ENCODE results near the gene CTNNBL1. TPM values are rescaled to one million over a fixed set of nuclear protein-coding genes. Genes with fewer than 3 reads are reported as not detected.
"Not testable (repeated sequence)": the region's sequence is repeated elsewhere in the genome, so short reads cannot be mapped to it uniquely, and the experiment has no call there.

Gene CTNNBL1
- total RNA-seq, 1 donor from 2014 or later: 31.3 TPM

- Histone ChIP-seq H3K4me1 (ENCODE audit: control insufficient read depth in 3 of 3, insufficient read depth in 3 of 3, low read length in 3 of 3) (peaks cover 0 to 6% (median 0%) of the 10 kb centered on the region in 3 donors), H3K36me3 (ENCODE audit: control insufficient read depth in 3 of 3, insufficient read depth in 3 of 3, low read length in 3 of 3) (peaks cover 8 to 12% (median 11%) of the 10 kb centered on the region in 3 donors), H3K27me3 (ENCODE audit: control insufficient read depth in 3 of 3, insufficient read depth in 3 of 3, low read length in 3 of 3) (no peaks in the 10 kb centered on the region), H3K9ac (ENCODE audit: low read depth in 1 of 3, low read length in 3 of 3) (no peak overlapping the region), H3K27ac (ENCODE audit: low read depth, low read length) (no peak overlapping the region), H3K9me3 (ENCODE audit: control insufficient read depth in 3 of 3, low read length in 3 of 3) (no peaks in the 10 kb centered on the region), H3K4me3 (ENCODE audit: low read length in 3 of 3) (no peak overlapping the region)
Measured at GRCh38 chr20:37852666-37853065, 158.8 kb downstream of the CTNNBL1 start.

DNA sequence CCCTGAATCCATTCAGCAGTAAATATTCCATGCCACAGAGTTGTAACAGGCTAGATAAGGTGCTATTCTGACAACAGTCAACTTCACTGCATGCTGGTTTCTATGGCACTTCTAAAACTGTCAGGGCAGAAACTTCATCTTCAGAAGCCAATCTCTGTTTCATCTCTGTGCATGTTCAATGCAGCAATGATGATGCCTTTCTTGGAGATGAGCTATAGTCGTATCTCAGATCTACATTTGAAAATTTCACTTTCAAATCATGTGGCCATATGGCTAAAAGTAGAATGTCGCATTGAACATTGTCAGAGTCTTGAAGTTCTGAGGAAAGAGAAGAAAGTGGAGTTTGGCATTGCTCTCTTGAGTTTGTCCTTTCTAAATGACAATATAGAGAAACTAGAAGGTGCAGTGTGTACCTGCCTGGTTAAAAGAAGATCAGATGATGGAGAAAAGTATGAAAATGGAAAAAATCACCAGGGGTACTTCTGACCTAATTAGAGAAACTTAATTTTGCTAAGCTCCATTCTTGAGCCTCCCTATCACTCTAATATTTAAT is 160.1 kb downstream of the CTNNBL1 start:
- Histone ChIP-seq H3K27ac (ENCODE audit: low read depth, low read length) (no peak overlapping the region), H3K4me3 (ENCODE audit: low read length in 3 of 3) (no peak overlapping the region), H3K27me3 (ENCODE audit: control insufficient read depth in 3 of 3, insufficient read depth in 3 of 3, low read length in 3 of 3) (no peaks in the 10 kb centered on the region), H3K36me3 (ENCODE audit: control insufficient read depth in 3 of 3, insufficient read depth in 3 of 3, low read length in 3 of 3) (peaks cover 8 to 15% (median 11%) of the 10 kb centered on the region in 3 donors), H3K9ac (ENCODE audit: low read depth in 1 of 3, low read length in 3 of 3) (no peak overlapping the region), H3K4me1 (ENCODE audit: control insufficient read depth in 3 of 3, insufficient read depth in 3 of 3, low read length in 3 of 3) (peaks cover 0 to 6% (median 0%) of the 10 kb centered on the region in 3 donors), H3K9me3 (ENCODE audit: control insufficient read depth in 3 of 3, low read length in 3 of 3) (no peaks in the 10 kb centered on the region)

- H3K36me3 ChIP-seq (ENCODE audit: control insufficient read depth in 3 of 3, insufficient read depth in 3 of 3, low read length in 3 of 3): peaks cover 16 to 25% (median 17%) of the 10 kb centered on the region in 3 donors
- H3K4me3 ChIP-seq (ENCODE audit: low read length in 3 of 3); H3K27ac ChIP-seq (ENCODE audit: low read depth, low read length); H3K9ac ChIP-seq (ENCODE audit: low read depth in 1 of 3, low read length in 3 of 3); H3K4me1 ChIP-seq (ENCODE audit: control insufficient read depth in 3 of 3, insufficient read depth in 3 of 3, low read length in 3 of 3); H3K27me3 ChIP-seq (ENCODE audit: control insufficient read depth in 3 of 3, insufficient read depth in 3 of 3, low read length in 3 of 3); H3K9me3 ChIP-seq (ENCODE audit: control insufficient read depth in 3 of 3, low read length in 3 of 3): not testable (repeated sequence)
Measured at GRCh38 chr20:37856034-37856433, 162.2 kb downstream of the CTNNBL1 start.

- Histone ChIP-seq H3K27me3 (ENCODE audit: control insufficient read depth in 3 of 3, insufficient read depth in 3 of 3, low read length in 3 of 3) (no peaks in the 10 kb centered on the region), H3K4me1 (ENCODE audit: control insufficient read depth in 3 of 3, insufficient read depth in 3 of 3, low read length in 3 of 3) (peaks cover 0 to 6% (median 0%) of the 10 kb centered on the region in 3 donors), H3K9me3 (ENCODE audit: control insufficient read depth in 3 of 3, low read length in 3 of 3) (no peaks in the 10 kb centered on the region), H3K36me3 (ENCODE audit: control insufficient read depth in 3 of 3, insufficient read depth in 3 of 3, low read length in 3 of 3) (peaks cover 18 to 35% (median 18%) of the 10 kb centered on the region in 3 donors), H3K4me3 (ENCODE audit: low read length in 3 of 3) (no peak overlapping the region), H3K27ac (ENCODE audit: low read depth, low read length) (no peak overlapping the region), H3K9ac (ENCODE audit: low read depth in 1 of 3, low read length in 3 of 3) (no peak overlapping the region)
Measured at GRCh38 chr20:37856932-37857660, 163.3 kb downstream of the CTNNBL1 start.

- H3K4me1 ChIP-seq (ENCODE audit: control insufficient read depth in 3 of 3, insufficient read depth in 3 of 3, low read length in 3 of 3): peaks cover 0 to 6% (median 0%) of the 10 kb centered on the region in 3 donors
- no peak overlapping the region for H3K27ac ChIP-seq (ENCODE audit: low read depth, low read length)
- H3K9ac ChIP-seq (ENCODE audit: low read depth in 1 of 3, low read length in 3 of 3): no peak overlapping the region
- H3K9me3 ChIP-seq (ENCODE audit: control insufficient read depth in 3 of 3, low read length in 3 of 3): no peaks in the 10 kb centered on the region
- H3K36me3 ChIP-seq (ENCODE audit: control insufficient read depth in 3 of 3, insufficient read depth in 3 of 3, low read length in 3 of 3): peaks cover 18 to 34% (median 19%) of the 10 kb centered on the region in 3 donors
- no peak overlapping the region for H3K4me3 ChIP-seq (ENCODE audit: low read length in 3 of 3)
- no peaks in the 10 kb centered on the region for H3K27me3 ChIP-seq (ENCODE audit: control insufficient read depth in 3 of 3, insufficient read depth in 3 of 3, low read length in 3 of 3)
Measured at GRCh38 chr20:37859406-37860171, 165.8 kb downstream of the CTNNBL1 start.

GRCh38 chr20:37863289-37863688 is 169.5 kb downstream of the CTNNBL1 start:
- Histone ChIP-seq H3K4me3 (ENCODE audit: low read length in 3 of 3) (no peak overlapping the region), H3K27ac (ENCODE audit: low read depth, low read length) (no peak overlapping the region), H3K9ac (ENCODE audit: low read depth in 1 of 3, low read length in 3 of 3) (no peak overlapping the region), H3K9me3 (ENCODE audit: control insufficient read depth in 3 of 3, low read length in 3 of 3) (no peaks in the 10 kb centered on the region), H3K36me3 (ENCODE audit: control insufficient read depth in 3 of 3, insufficient read depth in 3 of 3, low read length in 3 of 3) (peaks cover 21 to 33% (median 25%) of the 10 kb centered on the region in 3 donors), H3K4me1 (ENCODE audit: control insufficient read depth in 3 of 3, insufficient read depth in 3 of 3, low read length in 3 of 3) (no peaks in the 10 kb centered on the region), H3K27me3 (ENCODE audit: control insufficient read depth in 3 of 3, insufficient read depth in 3 of 3, low read length in 3 of 3) (no peaks in the 10 kb centered on the region)

DNA sequence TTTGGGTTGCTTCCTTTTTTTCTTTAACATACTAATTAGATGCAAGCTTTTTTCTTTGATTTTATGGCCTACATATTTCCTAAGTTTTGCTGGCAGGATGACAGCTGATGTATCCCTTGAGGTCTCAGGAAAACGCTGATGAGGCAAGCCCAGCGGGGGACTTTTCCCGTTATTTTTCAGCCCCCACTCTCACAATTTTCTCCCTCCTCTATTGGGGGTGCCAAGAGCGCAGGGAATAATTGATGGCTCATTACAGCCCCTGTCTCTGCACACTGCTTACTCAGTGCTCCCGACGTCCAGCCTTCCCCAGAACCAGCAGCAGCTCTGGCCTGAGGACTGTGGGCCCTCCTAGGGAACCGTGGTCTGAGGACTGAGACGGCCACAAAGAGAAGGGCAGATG is 170.5 kb downstream of the CTNNBL1 start:
- Histone ChIP-seq H3K9me3 (ENCODE audit: control insufficient read depth in 3 of 3, low read length in 3 of 3) (no peaks in the 10 kb centered on the region), H3K27me3 (ENCODE audit: control insufficient read depth in 3 of 3, insufficient read depth in 3 of 3, low read length in 3 of 3) (no peaks in the 10 kb centered on the region), H3K27ac (ENCODE audit: low read depth, low read length) (no peak overlapping the region), H3K4me1 (ENCODE audit: control insufficient read depth in 3 of 3, insufficient read depth in 3 of 3, low read length in 3 of 3) (no peaks in the 10 kb centered on the region), H3K36me3 (ENCODE audit: control insufficient read depth in 3 of 3, insufficient read depth in 3 of 3, low read length in 3 of 3) (peaks cover 25 to 33% (median 28%) of the 10 kb centered on the region in 3 donors), H3K9ac (ENCODE audit: low read depth in 1 of 3, low read length in 3 of 3) (no peak overlapping the region), H3K4me3 (ENCODE audit: low read length in 3 of 3) (no peak overlapping the region)

DNA sequence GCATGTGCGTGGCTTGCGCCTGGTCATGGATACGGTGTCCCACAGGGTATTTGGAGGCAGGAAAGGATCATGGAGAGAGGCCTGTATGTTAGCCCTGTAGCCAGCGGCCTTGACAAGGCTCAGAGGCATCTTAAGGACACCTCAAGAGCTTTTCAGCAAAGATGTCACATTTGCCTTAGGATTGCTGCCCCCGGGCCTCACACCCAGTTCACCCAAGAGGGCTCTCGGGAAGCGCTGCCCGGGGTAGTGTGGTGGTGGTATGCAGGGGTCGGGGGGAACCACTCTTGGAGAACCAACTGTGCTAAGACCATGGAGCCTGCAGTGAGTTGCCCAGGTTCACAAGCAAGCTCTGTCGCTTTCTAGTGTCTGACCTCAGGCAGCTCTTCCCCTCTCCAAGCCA is 172.2 kb downstream of the CTNNBL1 start:
- Histone ChIP-seq H3K36me3 (ENCODE audit: control insufficient read depth in 3 of 3, insufficient read depth in 3 of 3, low read length in 3 of 3) (peaks cover 19 to 23% (median 21%) of the 10 kb centered on the region in 3 donors), H3K4me1 (ENCODE audit: control insufficient read depth in 3 of 3, insufficient read depth in 3 of 3, low read length in 3 of 3) (no peaks in the 10 kb centered on the region), H3K27ac (ENCODE audit: low read depth, low read length) (no peak overlapping the region), H3K27me3 (ENCODE audit: control insufficient read depth in 3 of 3, insufficient read depth in 3 of 3, low read length in 3 of 3) (no peaks in the 10 kb centered on the region), H3K9me3 (ENCODE audit: control insufficient read depth in 3 of 3, low read length in 3 of 3) (no peaks in the 10 kb centered on the region), H3K9ac (ENCODE audit: low read depth in 1 of 3, low read length in 3 of 3) (no peak overlapping the region), H3K4me3 (ENCODE audit: low read length in 3 of 3) (no peak overlapping the region)

DNA sequence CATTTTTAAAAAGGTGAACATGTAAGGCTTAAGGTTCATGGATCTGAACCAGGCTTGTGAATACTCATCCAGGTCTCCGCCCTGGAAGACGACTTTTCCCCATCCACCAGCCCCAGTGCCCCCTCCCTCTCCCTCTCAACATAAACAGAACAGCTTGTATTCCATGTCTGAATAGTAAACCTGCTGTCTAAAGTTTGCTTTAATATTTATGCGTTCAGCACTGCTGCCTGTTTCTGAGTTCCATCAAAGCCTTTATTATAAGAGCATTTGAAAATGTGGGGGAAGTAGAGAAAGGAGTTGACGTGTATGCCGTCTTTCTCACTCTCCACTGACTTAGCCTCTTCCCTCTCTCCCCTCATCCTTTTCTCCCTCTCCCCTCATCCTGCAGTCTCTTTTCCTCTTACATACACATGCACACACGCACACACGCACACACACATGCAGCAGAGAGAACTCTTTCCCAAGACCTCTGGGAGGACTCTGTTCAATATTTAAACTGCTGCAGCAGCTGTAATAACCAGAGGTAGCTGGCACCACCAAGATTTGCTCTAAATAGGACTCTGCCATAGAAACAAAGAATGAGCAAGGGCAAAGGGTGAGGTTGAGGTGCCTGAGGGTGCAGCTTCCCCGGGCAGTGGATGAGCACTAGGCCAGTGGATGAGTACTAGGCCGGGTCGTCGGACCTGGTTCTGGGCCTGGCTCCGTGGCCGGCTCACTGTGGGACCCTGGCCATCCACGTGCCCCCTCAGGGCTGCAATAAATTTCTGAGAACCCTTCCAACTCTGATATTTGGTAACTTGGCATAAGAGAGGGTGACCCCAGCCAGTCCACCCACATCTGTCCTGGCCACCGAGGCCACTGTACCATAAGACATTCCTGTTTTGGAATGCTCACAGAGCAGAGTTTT is 173.7 kb downstream of the CTNNBL1 start:
- Histone ChIP-seq H3K9me3 (ENCODE audit: control insufficient read depth in 3 of 3, low read length in 3 of 3) (no peaks in the 10 kb centered on the region), H3K27me3 (ENCODE audit: control insufficient read depth in 3 of 3, insufficient read depth in 3 of 3, low read length in 3 of 3) (no peaks in the 10 kb centered on the region), H3K4me1 (ENCODE audit: control insufficient read depth in 3 of 3, insufficient read depth in 3 of 3, low read length in 3 of 3) (no peaks in the 10 kb centered on the region), H3K36me3 (ENCODE audit: control insufficient read depth in 3 of 3, insufficient read depth in 3 of 3, low read length in 3 of 3) (peaks cover 10 to 22% (median 18%) of the 10 kb centered on the region in 3 donors), H3K27ac (ENCODE audit: low read depth, low read length) (no peak overlapping the region), H3K9ac (ENCODE audit: low read depth in 1 of 3, low read length in 3 of 3) (no peak overlapping the region), H3K4me3 (ENCODE audit: low read length in 3 of 3) (no peak overlapping the region)
